RKO (cell line): ENCODE measurements around the gene MPDZ.
"Not testable (repeated sequence)": the region's sequence is repeated elsewhere in the genome, so short reads cannot be mapped to it uniquely, and the experiment has no call there.

Source experiments
- DNase-seq: peaks from one replicate; pipeline ENCODE4 v3.0.0-alpha.2; 2016; ENCODE audit warnings: low spot score

The MPDZ gene

GRCh38 chr9:13267743-13268142 lies 11.7 kb downstream of the MPDZ start:
- peak; percentile 71 for DNase-seq

GRCh38 chr9:13266167-13266566 lies 13.3 kb downstream of the MPDZ start:
- DNase-seq: no peak

DNA sequence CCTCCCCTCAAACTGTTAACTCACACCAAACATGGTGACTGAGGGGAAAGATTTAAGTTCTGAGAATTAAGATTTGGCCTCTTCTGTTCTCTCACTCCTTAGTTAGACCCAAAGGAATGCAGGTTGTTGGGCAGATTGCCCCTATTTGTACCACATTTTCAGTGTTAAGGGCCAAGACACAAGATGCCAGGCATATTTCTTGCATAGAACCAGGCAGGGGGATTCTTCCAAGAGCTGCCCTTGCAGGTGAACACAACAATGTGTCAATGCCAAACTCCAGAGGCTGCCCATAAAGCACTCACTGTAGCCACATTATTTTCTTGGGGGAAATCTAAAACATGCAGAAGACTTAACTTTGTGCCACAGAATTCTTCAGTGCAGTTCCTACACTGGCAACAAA lies 14.7 kb downstream of the MPDZ start:
- no peak for DNase-seq

GRCh38 chr9:13263511-13263910 lies 16.0 kb downstream of the MPDZ start:
- DNase-seq: no peak

DNA sequence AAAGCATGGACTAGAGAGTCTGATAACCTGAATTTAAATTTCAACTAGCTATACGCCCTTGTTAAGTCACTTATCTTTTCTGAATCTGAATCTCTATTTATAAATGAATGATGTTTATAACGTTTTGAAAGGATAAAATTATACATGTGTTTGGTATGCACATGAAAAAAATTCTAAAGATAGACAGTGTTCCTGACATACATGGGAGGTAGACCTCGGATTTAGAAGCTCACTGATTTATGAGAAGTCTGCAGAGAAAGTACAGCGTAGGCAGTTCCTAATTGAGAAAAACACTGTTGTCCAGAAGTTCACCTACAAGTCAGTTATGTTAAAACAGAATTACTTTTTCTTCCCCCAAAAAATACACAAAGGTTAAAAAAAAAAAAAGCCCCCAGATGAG lies 26.6 kb downstream of the MPDZ start:
- DNase-seq: no peak

DNA sequence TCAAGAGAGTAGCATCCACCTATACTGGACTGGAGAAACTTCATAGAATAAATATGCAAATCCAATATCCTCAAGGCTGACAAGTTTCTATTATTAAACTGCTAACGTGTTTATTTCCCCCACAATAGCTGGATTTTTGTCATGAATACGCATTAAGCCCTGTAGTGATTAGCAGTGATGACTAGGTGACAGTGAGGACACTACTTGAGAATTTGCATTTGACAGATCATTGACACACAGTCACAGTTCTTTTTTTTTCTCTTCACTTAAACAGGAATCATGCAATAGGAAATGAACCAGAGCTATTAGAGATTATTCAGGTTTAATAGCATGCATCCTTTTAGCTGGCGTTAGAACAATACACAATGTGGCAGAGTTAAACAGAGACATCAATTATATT lies 35.3 kb downstream of the MPDZ start:
- DNase-seq: no peak

GRCh38 chr9:13241283-13241682 lies 38.2 kb downstream of the MPDZ start:
- DNase-seq: no peak

DNA sequence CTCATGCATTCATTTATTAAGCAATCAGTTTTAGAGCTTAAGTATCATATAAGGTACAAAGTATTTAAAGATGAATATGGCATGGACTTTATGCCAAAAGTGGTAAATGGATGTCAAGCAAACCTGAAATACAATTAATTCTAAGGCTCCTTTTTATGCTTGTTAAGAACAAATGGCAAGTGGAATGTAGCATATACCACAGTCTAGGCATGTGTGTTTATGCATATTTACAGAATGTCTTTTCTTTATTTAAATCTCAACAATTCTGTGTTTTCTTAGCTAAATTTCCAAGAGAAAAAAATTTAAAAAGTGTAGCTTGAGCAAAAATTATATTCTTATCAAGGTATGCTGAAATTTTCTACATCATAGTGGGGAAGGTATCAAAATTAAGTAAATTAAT lies 39.8 kb downstream of the MPDZ start:
- DNase-seq: no peak

DNA sequence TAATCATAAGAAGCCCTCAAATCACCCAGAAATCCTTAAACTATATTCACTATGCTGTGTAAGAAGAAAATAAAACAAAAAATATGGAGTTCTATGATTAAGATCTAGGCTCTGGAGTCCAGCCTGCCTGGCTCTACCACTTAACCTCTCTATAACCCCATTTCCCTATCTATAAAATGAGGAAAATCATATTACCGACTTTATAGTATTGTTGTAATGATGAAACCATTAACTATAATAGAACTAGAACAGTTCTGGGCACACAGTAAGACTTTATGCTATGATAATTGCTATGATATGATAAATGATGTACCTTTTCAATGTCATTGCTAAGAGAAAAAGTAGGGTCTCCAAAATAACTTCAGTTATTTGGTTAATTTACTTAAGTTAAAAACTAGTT lies 40.3 kb downstream of the MPDZ start:
- DNase-seq: no peak

DNA sequence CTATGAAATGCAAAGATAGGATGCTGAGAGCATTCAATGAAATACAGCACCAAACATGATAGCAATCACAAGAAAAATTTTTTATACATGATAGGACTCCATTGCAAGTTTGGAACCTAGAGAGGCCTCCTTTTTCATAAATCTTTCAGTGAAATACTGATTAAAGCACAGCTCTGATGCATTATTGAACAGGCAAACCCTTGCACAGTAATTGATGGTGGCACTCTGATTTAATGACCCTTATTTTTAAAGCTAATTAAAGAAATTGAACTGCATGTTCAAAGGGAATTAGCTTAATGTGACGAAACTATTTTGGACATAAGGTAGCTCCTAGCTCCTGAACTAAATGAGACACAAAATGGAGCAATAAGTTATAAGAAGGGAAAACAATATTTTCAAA lies 44.6 kb downstream of the MPDZ start:
- no peak for DNase-seq

DNA sequence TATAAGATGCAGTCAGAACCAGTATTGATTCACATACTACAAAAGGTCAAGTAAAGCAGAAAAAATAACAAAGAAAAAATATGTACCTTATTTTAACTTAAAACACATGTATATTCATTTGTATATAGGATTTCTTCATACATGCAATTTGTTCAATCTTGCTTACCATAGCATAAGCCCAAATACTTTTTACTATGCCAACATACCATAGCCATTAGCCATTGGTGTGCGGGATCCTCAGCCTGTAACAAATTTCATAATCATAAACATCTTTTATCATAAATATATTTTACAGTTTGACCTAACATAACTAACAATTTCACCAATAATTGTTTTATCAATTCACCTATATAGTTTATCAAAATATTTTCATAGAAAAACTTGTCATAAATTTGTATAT lies 51.1 kb downstream of the MPDZ start:
- DNase-seq: no peak

- DNase-seq: no peak
These were observed 55.1 kb downstream of the MPDZ start for GRCh38 chr9:13224366-13224765.

DNA sequence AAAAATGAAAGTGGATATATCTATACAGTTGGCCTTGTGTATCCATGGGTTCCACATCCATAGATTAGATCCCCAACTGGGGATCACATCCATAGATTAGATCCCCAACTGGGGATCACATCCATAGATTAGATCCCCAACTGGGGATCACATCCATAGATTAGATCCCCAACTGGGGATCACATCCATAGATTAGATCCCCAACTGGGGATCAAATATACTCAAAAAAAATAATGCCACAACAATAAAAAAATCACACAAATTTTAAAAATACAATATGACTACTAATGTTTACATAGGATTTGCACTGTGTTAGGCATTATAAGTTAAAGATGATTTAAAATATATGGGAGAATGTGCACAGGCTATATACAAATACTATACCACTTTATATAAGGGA lies 56.8 kb downstream of the MPDZ start:
- not testable (repeated sequence) for DNase-seq

DNA sequence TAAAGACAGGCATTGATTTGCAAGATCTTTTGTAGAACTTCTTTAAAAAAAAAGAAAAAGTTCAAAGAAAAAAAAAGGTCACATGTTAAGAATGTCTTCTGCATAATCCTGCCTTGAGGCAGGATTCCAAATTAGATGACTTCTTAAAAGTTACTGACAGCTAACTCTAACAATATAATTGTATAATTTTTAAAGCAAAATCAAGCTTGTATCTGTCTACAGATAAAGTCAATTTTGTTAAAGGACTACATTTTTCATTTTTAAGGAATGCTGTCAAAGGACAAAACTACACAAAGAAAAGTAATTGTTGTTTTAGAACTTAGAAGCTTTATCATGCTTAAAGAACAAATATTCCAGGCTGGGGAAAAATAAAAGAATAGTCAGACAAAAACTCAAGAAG lies 57.8 kb downstream of the MPDZ start:
- DNase-seq: no peak

DNA sequence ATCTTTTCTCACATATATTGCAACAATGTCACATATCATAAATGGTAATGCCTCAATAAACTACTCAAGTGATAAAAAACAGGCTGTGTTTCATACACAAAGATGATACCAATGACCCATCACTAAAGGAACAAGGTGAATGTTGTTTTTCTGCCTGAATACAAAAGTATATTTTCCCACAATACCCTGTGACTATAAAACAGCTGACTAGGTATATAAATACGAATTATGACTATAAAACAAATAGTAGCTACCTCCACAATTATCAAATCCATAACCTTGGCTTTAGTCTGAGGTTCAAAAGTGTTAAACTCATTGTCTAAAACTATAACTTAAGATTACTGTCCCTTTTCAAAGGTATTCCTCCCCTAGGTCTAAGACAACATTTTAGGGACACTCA lies 58.7 kb downstream of the MPDZ start:
- no peak for DNase-seq

DNA sequence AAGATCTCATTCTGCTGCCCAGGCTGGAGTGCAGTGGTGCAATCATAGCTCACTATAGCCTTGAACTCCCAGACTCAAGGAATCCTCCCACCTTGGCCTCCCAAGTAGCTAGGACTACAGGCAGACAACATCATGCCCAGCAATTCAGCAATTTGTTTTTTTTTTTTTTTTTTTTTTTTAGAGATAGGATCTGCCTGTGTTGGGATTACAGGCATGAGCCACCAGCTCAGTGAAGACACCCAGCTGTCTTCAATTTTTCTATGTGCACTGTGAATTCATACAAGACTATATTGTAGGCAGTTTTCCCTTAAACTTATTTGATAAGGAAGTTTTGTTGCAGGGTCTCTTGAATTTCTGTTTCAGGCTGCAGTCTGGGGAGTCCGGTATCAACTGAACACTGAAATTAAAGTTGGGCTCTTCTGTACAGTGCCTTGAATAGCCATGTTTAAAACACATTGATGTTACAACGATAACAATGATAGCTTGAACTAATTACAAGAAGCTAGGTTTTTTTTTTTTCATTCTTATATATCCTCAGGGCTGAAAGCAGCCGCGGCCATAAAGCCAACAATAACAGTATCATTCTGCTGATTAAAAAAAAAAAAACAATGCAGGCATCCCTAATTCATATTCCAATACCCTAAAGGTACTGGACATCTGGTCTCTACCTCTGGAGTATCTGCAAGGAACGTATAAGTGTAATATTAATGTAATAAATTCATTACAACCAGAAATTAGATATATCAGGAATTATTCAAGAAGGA lies 63.5 kb downstream of the MPDZ start:
- DNase-seq: no peak

GRCh38 chr9:13213998-13214397 lies 65.5 kb downstream of the MPDZ start:
- DNase-seq: no peak

DNA sequence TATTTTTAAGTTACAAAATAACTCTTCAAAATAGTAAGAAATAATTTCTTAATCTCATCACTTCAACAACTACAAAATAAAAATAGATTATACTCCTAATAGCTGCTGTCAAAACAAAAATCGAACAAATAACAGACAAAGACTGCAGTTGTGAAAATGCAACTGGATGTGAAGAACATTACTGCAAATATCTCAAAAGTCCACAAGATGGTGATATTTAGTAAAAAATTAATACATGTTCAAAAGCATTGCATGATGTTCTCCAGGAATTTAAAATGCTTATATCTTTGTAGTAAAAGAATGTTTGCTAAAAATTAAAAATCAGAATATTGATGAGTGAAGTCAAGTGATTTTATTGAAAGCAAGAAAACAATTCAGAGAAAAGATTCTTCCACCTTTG lies 66.2 kb downstream of the MPDZ start:
- peak; percentile 56 for DNase-seq

GRCh38 chr9:13210306-13210705 lies 69.2 kb downstream of the MPDZ start:
- DNase-seq: no peak

DNA sequence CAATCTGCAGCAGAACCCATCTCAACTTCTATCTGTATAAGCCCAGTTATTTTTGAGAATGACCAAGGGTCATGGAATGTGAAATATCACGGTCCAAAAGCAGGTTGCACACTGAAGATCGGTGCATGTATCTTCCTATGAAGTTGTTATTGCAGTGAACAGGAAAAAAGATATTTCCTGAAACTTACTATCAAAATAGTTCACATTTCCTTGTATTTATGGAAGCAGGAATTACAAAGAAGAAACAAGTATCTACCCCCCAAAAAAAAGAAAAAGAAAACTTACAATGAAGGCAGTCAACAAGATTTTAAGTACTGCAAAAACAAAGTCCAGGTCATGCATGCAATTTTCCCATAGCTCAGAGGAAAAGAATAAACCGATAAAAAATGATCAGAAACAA lies 70.0 kb downstream of the MPDZ start:
- no peak for DNase-seq

- no peak for DNase-seq
These were observed 73.7 kb downstream of the MPDZ start for GRCh38 chr9:13205824-13206223.

DNA sequence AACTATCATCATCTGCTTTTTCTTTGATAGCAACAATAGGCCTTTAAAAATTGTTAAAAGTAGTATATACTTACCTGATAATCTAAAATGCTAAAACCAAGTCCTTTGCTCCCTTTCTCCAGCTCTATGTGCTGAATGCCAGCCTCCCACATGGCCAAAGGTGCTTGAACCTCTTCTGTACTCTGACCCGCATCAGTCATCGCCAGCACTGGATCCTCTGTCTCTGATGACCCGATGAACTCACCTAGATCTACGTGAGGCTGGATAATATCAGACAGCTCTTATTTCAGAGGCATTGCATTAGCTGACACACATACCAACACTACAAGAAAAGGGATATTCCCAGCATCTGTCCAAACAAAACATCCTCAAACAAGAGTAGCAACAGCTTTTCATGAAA lies 89.5 kb downstream of the MPDZ start:
- DNase-seq: no peak

GRCh38 chr9:13189362-13189761 lies 90.1 kb downstream of the MPDZ start:
- DNase-seq: no peak

DNA sequence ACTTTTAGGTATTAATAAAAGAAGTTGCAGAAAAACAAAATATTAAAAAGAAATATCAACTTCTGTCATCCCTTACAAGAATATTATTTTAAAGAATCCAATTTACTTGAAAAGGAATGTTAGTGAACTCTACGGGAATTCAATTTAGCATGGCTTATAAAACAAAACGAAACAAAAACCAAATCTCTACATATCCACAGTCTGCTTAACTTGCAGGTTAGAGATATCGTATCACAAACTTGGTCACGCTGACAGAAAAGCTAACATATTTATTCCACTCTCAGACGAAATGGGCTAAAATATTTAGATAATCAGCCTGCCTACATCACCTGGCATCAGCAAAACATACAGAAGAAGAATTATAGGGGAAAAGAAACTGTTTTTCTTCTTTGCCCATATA lies 92.7 kb downstream of the MPDZ start:
- DNase-seq: no peak

- DNase-seq: no peak
These were observed 93.4 kb downstream of the MPDZ start for GRCh38 chr9:13186091-13186490.
